Body of pancreas (tissue), 4 donors: ENCODE data around the gene VSIG2.

Experiments
- POLR2A ChIP-seq, 3 donors: fragments of 450-650 bp; IDR thresholded peaks; one replicate each; pipeline ENCODE4 v1.6.1; 2016; ENCODE audit warnings: antibody characterized with exemption in 3 of 3, mild to moderate bottlenecking in 2 of 3
- TF ChIP-seq, protein P1 (sequence below), 7 experiments: fragments of 450-650 bp in 4 of 7; fragments of 200-600 bp in 3 of 7; sonication (generic) in 3 of 7; IDR thresholded peaks; one replicate each; pipeline ENCODE4 v1.5.1; 2016 to 2019; ENCODE audit warnings: antibody characterized with exemption in 7 of 7

DNA sequence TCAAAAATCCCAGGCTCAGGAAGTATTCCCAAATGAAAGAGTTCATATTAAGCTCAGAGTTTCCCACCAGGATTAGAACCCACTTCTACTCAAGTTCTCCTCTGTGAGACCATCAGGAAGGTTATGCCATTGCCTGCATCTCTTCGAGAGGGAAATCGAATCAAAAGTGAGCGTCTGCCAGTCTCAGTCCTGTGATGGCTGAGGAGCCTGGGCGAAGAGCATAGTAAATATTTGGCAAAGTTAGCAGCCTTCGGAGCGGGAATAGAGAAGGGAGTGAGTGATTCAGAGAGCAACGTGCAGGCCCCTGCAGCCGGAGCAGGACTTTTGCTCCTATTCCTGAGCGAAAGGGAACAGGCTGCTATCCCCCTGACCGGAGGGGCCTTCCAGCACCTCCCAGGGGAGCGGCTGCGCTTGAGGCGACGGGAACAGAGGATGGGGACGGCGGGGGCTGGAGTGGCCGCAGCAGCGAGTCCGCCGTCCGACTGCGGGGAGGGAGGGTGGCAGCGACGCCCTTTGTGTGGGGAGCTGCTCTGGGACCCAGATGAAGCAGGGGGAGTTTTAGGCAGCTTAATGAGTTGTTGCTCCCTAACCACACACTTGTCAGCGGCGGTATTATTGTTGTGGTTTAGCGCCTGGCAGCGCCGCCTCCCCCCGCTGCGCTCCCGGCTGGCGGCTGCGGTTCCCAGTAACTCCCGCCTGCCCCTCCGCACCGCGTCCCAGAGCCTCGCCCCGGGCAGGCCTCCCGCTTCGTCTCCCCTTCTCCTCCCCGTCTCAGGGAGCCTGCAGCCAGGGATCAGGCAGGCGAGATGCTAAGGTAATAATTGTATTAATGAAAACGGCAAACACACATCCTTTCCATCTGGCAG is 34.0 kb downstream of the VSIG2 start:
- TF ChIP-seq, protein P1, sequence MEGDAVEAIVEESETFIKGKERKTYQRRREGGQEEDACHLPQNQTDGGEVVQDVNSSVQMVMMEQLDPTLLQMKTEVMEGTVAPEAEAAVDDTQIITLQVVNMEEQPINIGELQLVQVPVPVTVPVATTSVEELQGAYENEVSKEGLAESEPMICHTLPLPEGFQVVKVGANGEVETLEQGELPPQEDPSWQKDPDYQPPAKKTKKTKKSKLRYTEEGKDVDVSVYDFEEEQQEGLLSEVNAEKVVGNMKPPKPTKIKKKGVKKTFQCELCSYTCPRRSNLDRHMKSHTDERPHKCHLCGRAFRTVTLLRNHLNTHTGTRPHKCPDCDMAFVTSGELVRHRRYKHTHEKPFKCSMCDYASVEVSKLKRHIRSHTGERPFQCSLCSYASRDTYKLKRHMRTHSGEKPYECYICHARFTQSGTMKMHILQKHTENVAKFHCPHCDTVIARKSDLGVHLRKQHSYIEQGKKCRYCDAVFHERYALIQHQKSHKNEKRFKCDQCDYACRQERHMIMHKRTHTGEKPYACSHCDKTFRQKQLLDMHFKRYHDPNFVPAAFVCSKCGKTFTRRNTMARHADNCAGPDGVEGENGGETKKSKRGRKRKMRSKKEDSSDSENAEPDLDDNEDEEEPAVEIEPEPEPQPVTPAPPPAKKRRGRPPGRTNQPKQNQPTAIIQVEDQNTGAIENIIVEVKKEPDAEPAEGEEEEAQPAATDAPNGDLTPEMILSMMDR (IDR thresholded peaks at IDR 0.05): no peak
- no peak for TF ChIP-seq POLR2A (IDR thresholded peaks at IDR 0.05)
